PC-3 (cell line): ENCODE measurements around the gene EIF3M.

ENCODE experiments used
- CTCF ChIP-seq: fragments of 300-600 bp; sonication (generic); conservative IDR thresholded peaks from 2 replicates; pipeline ENCODE4 v1.5.1; 2017; ENCODE audit warnings: antibody characterized with exemption, low read depth, mild to moderate bottlenecking, low read length
- EZH2 ChIP-seq: fragments of 300-600 bp; sonication (generic); IDR thresholded peaks from one replicate; pipeline ENCODE4 v1.6.1; 2017; ENCODE audit warnings: antibody characterized with exemption, mild to moderate bottlenecking, low read length; ENCODE audit not compliant: unreplicated experiment

GRCh38 chr11:32573228-32573627, 10.4 kb upstream of the EIF3M start:
- TF ChIP-seq EZH2 (no peak), CTCF (no peak)
